Subcutaneous adipose tissue (tissue), 4 donors: Measurements from ENCODE around the gene TIPIN. TPM values are rescaled to one million over a fixed set of nuclear protein-coding genes. Genes with fewer than 3 reads are reported as not detected.

ENCODE experiments used
- CTCF ChIP-seq: fragments of 450-650 bp; IDR thresholded peaks from one replicate; pipeline ENCODE4 v1.5.1; 2016; ENCODE audit warnings: low read depth, mild to moderate bottlenecking, control low read depth, antibody characterized with exemption, moderate library complexity
- small RNA-seq: library from RNA; depleted of rRNA; stranded (forward); fragments of <200 nt; gene quantifications from one replicate; pipeline ENCODE3, GENCODE V24; 2016
- total RNA-seq, 4 donors: library from RNA; depleted of rRNA; stranded (reverse); fragments of >200 nt; gene quantifications; one replicate each; pipeline ENCODE4 v1.1.0, GENCODE V29; 2016

Gene TIPIN
- total RNA-seq, 4 donors from 2014 or later = 2.2 to 11.6 (median 7.1) TPM

- no peak for TF ChIP-seq CTCF
Measured at GRCh38 chr15:66287461-66288057, 68.9 kb downstream of the TIPIN start.

Small RNAs within 50 kb of the gene (small RNA-seq; reads per million reads assigned to genes)
- gene RF00019 = 0.49 reads per million
- gene SCARNA14 = 7.9 reads per million, percentile 87 among the genes with 10 or more reads in this experiment

Other genes with a start within 250 kb of the TIPIN start
- not detected for gene MEGF11, start 102.9 kb downstream of the TIPIN start, total RNA-seq
- 10 to 100 TPM; 49.5 to 64.5 (median 55.2) TPM for gene DIS3L, start 63.1 kb downstream of the TIPIN start, total RNA-seq
- gene MAP2K1, start 30.2 kb upstream of the TIPIN start, total RNA-seq = 10 to 100 TPM; 57.6 to 70.7 (median 65.4) TPM
- 10 to 100 TPM; 19.8 to 29.7 (median 21.9) TPM for gene SNAPC5, start 141.1 kb upstream of the TIPIN start, total RNA-seq
- 1,000 to 10,000 TPM; 2,362 to 3,294 (median 2,460) TPM for gene RPL4, start 148.2 kb upstream of the TIPIN start, total RNA-seq
- 1 to 10 TPM; 2.9 to 6.0 (median 4.5) TPM for gene ZWILCH, start 148.6 kb upstream of the TIPIN start, total RNA-seq
- not detected for gene LCTL, start 209.3 kb upstream of the TIPIN start, total RNA-seq